ENCODE results near the gene TXNIP.

TXNIP gene, protein sequence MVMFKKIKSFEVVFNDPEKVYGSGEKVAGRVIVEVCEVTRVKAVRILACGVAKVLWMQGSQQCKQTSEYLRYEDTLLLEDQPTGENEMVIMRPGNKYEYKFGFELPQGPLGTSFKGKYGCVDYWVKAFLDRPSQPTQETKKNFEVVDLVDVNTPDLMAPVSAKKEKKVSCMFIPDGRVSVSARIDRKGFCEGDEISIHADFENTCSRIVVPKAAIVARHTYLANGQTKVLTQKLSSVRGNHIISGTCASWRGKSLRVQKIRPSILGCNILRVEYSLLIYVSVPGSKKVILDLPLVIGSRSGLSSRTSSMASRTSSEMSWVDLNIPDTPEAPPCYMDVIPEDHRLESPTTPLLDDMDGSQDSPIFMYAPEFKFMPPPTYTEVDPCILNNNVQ

DNA sequence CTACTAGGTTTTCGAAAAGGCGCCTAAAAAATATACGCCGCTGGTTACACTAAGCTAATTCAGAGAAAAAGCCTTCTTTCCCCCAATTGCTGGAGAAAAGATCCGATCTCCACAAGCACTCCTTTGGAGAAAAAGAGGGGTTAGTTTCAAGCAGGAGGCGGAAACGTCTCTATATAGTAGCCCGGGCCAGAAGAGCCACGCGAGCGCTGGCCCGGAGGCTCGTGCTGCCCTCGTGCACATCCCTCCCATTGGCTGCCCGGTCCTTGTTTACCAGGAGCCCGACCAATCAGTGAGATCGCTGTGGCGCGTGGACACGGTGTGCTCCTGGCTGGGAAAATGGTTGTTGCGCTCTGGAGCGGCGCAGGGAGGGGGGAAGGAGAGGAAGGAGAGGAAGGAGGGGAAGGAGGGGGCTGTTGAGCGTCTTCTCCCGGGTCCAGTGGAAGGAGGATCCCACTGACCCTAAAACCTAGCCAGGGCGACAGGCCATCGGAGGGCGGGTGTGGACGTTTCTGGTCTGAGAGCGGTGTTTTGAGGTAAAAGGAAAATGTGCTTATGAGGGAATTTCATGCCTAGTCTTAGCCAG is at the start of gene TXNIP:
TSS of gene TXNIP (minus strand) at position 147 of the 583 bp plus-strand sequence. CDS start 313 bp downstream, outside the sequence.
- TF ChIP-seq, protein P1, sequence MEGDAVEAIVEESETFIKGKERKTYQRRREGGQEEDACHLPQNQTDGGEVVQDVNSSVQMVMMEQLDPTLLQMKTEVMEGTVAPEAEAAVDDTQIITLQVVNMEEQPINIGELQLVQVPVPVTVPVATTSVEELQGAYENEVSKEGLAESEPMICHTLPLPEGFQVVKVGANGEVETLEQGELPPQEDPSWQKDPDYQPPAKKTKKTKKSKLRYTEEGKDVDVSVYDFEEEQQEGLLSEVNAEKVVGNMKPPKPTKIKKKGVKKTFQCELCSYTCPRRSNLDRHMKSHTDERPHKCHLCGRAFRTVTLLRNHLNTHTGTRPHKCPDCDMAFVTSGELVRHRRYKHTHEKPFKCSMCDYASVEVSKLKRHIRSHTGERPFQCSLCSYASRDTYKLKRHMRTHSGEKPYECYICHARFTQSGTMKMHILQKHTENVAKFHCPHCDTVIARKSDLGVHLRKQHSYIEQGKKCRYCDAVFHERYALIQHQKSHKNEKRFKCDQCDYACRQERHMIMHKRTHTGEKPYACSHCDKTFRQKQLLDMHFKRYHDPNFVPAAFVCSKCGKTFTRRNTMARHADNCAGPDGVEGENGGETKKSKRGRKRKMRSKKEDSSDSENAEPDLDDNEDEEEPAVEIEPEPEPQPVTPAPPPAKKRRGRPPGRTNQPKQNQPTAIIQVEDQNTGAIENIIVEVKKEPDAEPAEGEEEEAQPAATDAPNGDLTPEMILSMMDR (IDR thresholded peaks at IDR 0.05) = no peak

DNA sequence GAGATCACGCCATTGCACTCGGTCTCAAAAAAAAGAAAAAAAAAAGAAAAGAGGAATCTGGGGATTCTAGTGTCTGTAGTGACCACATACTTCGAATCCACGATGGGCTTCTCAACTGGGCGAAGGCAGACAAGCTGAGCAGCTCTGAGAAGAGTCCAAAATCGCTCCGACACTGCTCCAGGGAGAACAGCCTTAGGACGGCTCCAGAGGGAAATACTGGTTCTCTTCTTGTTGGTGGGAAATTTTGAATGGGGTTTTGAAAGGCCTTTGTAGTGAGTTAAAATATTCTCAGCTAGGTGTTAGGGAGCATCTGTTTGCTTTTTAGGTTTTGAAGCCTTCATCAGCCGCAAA is 43.4 kb upstream of the TXNIP start:
- TF ChIP-seq, protein P1 (IDR thresholded peaks at IDR 0.05) = no peak

DNA sequence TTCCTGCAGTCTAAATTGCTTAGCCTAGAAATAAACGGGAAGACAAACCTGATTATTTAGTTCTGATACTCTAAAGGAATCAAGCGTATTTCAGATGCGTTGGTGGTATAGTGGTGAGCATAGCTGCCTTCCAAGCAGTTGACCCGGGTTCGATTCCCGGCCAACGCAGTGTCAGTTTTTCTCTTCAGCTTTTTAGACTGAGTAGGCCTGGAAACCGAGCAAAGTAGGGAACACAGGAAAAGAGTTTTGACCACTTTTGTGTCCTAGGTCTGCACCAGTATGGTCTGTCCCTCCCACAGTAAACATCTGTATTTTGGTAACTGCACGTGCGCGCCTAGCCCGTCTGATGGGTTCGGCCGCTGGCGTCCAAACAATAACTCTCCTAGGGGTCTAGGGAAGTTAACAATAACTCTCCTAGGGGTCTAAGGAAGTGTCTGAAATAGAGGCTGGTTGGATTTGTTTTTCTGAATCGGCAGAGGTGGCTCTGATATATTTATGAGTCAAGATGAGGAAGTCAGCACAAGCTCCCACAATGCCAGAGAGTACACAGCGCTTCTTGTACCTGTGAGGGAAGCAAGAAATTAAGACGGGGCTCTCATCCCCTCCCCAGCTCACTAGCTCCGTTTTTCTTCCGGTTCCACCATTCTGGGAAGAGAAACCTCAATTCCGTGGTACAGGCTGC is 40.7 kb upstream of the TXNIP start:
- TF ChIP-seq, protein P1 (IDR thresholded peaks at IDR 0.05) = no peak

DNA sequence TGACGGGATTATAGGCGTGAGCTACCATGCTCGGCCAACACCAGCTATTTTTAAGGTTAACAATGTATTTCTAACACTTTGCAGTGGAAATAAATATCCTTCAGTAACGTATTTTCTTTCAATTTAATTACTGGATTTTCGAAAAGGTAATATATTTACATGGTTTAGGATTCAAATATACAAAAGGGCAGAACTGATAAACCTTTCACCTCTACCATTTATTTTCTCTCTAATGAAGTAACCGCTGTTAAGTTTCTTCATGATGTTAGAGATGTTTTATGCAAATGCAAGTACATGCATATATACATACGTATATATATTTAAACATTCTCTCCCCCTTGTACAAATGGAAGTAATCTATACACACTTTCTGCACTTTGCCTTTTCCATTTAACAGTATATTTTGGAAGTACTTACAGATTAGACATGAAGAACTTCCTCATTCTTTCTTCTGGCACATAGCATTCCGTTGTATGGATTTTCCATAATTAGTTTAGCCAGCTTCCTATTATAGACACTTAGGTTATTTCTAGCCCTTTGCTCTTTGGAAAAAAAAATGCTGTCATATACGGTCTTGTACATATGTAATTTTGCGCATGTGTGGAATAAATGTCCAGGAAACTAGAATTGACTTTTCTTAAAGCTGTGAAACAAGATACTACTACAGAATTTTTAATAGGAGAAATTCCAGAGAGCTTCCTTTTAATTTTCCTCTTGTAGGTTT is 40.0 kb upstream of the TXNIP start:
- TF ChIP-seq, protein P1 (IDR thresholded peaks at IDR 0.05) = no peak

DNA sequence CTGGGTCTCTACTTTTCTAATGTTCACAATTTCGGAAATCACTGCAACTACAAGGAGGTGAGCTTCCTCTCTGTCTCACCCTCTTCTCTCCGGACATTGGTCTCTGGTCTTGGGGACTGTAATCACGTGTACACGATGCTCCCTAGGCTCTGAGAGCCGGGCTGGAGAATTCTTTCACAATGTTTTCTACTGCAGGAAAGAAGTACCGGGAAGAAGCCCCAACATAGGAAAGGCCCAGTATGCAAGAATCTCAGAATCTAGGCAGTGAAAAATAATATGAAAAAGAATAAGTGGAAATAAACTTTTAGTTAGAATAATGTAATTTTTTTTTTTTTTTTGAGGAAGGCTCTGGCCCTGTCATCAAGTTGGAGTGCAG is 38.7 kb upstream of the TXNIP start:
- TF ChIP-seq, protein P1 (IDR thresholded peaks at IDR 0.05) = no peak

DNA sequence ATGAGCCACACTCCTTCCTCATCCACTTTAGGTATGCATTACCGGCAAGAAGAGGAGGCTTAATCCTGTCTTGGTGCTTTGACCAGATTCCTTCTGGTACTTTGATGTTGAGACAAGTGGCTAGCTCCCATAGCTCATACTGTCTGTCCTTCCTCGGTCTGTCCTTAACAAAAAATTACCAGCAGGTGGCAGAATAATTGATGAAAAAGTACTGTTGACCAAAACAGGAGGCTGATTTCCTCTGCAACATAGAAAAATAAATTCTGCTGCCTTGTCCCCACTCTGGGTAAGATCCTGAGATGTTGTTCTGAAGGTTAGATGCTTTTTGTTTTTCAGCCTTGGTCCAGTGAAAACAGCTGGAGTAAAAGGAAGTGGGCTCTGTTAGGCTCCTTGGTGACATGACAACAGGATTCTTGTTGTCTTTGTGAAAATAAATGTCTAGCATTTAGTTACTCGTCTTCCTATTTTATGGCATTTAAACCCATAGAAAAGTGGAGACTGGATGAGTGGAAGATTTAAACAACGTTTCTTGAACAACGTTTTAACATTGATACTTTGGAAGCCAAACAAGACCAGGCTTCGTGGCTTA is 36.3 kb upstream of the TXNIP start:
- TF ChIP-seq, protein P1 (IDR thresholded peaks at IDR 0.05) = peak; percentile 67

DNA sequence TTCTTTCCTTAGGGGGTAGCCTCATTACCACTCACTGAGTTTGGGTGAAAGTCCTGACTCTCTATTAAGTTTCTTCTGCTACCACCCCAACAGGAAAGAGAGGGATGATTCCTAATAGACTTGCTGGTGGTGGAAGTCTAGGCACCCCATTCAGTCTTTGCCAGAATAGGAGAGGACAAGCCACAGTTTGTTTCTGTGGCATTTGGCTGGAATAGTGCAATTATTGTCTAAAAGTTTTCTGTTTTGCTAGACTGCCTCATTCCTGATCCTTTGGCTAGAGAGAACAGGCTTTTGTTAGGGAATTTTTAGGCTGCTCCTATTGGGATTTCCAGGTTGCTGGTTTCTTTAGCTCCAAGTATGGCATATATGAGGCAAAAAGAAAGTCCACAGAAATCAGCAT is 35.1 kb upstream of the TXNIP start:
- TF ChIP-seq, protein P1 (IDR thresholded peaks at IDR 0.05) = no peak

Data from LNCAP (cell line).